GM23338 (cell line): ENCODE results near the gene CENPO. TPM values are rescaled to one million over a fixed set of nuclear protein-coding genes. Genes with fewer than 3 reads are reported as not detected.

Experiments used
- ATAC-seq: fragments of 200-7000 bp; cut with Tn5 transposase; 3 replicates; pipeline ENCODE4 v1.9.1; 2020
- DNase-seq: peaks from one replicate; pipeline ENCODE4 v3.0.0-alpha.2; 2015; ENCODE audit warnings: low spot score
- H2AFZ ChIP-seq: fragments of 200-600 bp; sonication (generic); 2 replicates; pipeline ENCODE4 v1.8.0; 2016; ENCODE audit warnings: antibody characterized with exemption, mild to moderate bottlenecking, moderate library complexity
- H3F3A ChIP-seq: fragments of 200-600 bp; sonication (generic); replicated peaks from 2 replicates; pipeline ENCODE4 v1.8.0; 2017; ENCODE audit warnings: antibody characterized with exemption, mixed run types, low read depth
- H3K27ac ChIP-seq: fragments of 200-600 bp; sonication (generic); 2 replicates; pipeline ENCODE4 v1.6.1; 2016; ENCODE audit warnings: low read depth
- H3K27me3 ChIP-seq: fragments of 200-600 bp; sonication (generic); 2 replicates; pipeline ENCODE4 v1.8.0; 2016; ENCODE audit warnings: mild to moderate bottlenecking, mixed run types, moderate library complexity; ENCODE audit not compliant: insufficient read depth
- H3K36me3 ChIP-seq: fragments of 200-600 bp; sonication (generic); 2 replicates; pipeline ENCODE4 v1.8.0; 2016; ENCODE audit warnings: mild to moderate bottlenecking; ENCODE audit not compliant: insufficient read depth
- H3K4me1 ChIP-seq: fragments of 200-600 bp; sonication (generic); 2 replicates; pipeline ENCODE4 v1.8.0; 2016; ENCODE audit warnings: mild to moderate bottlenecking, moderate library complexity; ENCODE audit not compliant: insufficient read depth
- H3K4me2 ChIP-seq: fragments of 200-600 bp; sonication (generic); 2 replicates; pipeline ENCODE4 v1.7.1; 2017; ENCODE audit warnings: mixed run types
- H3K4me3 ChIP-seq: fragments of 200-600 bp; sonication (generic); 2 replicates; pipeline ENCODE4 v1.6.1; 2016; ENCODE audit warnings: mixed run types
- H3K79me2 ChIP-seq: fragments of 200-600 bp; sonication (generic); replicated peaks from 2 replicates; pipeline ENCODE4 v1.8.0; 2017; ENCODE audit warnings: mild to moderate bottlenecking; ENCODE audit not compliant: insufficient read depth
- H3K9me2 ChIP-seq: fragments of 200-600 bp; sonication (generic); 2 replicates; pipeline ENCODE4 v1.8.0; 2017; ENCODE audit not compliant: insufficient read depth
- H4K20me1 ChIP-seq: fragments of 200-600 bp; sonication (generic); replicated peaks from 2 replicates; pipeline ENCODE4 v1.8.0; 2017; ENCODE audit warnings: mild to moderate bottlenecking; ENCODE audit not compliant: insufficient read depth
- H3K27ac Mint-ChIP-seq: 2 replicates; pipeline ENCODE4 v1.8.0; 2020; ENCODE audit warnings: inconsistent platforms, mild to moderate bottlenecking, moderate library complexity, mixed read lengths
- H3K27me3 Mint-ChIP-seq: 3 replicates; pipeline ENCODE4 v1.8.0; 2022; ENCODE audit warnings: low read depth, mild to moderate bottlenecking, moderate library complexity, mixed read lengths, inconsistent platforms; ENCODE audit not compliant: insufficient read depth, poor library complexity
- H3K36me3 Mint-ChIP-seq: 3 replicates; pipeline ENCODE4 v1.8.0; 2021; ENCODE audit warnings: low read depth, mild to moderate bottlenecking, inconsistent platforms, moderate library complexity, mixed read lengths
- H3K4me1 Mint-ChIP-seq: 3 replicates; pipeline ENCODE4 v1.8.0; 2020; ENCODE audit warnings: mild to moderate bottlenecking, inconsistent platforms, mixed read lengths
- H3K4me3 Mint-ChIP-seq: 3 replicates; pipeline ENCODE4 v1.8.0; 2021; ENCODE audit warnings: moderate library complexity, mild to moderate bottlenecking, inconsistent platforms, mixed read lengths
- H3K9me3 Mint-ChIP-seq: 3 replicates; pipeline ENCODE4 v1.8.0; 2020; ENCODE audit warnings: moderate library complexity, mild to moderate bottlenecking, inconsistent platforms, mixed read lengths
- CREB1 ChIP-seq: fragments of 250-450 bp; sonication (Bioruptor Pico); IDR thresholded peaks from 2 replicates; pipeline ENCODE4 v1.5.0; 2020; ENCODE audit warnings: low read depth, mild to moderate bottlenecking, moderate library complexity
- CTCF ChIP-seq, 2 experiments: fragments of 200-600 bp in 1 of 2; sonication (generic) in 1 of 2; conservative IDR thresholded peaks; 2 replicates each; pipeline versions ENCODE4 v1.5.1 to v1.6.1; 2016 to 2017; ENCODE audit warnings: antibody characterized with exemption in 2 of 2, low read depth in 2 of 2, mild to moderate bottlenecking in 2 of 2, moderate library complexity in 1 of 2
- ETS1 ChIP-seq: IDR thresholded peaks from 2 replicates; pipeline ENCODE4 v1.6.1; 2016; ENCODE audit warnings: antibody characterized with exemption
- EZH2 ChIP-seq: fragments of 200-600 bp; sonication (generic); IDR thresholded peaks from one replicate; pipeline ENCODE4 v1.8.0; 2017; ENCODE audit warnings: antibody characterized with exemption, mild to moderate bottlenecking, low read depth; ENCODE audit not compliant: unreplicated experiment
- EZH2phosphoT487 ChIP-seq: fragments of 200-600 bp; sonication (generic); IDR thresholded peaks from one replicate; pipeline ENCODE4 v1.8.1; 2018; ENCODE audit warnings: antibody characterized with exemption; ENCODE audit not compliant: unreplicated experiment
- JUNB ChIP-seq: IDR thresholded peaks from one replicate; pipeline ENCODE4 v1.6.1; 2016; ENCODE audit warnings: antibody characterized with exemption; ENCODE audit not compliant: unreplicated experiment
- NANOG ChIP-seq: IDR thresholded peaks from 2 replicates; pipeline ENCODE4 v1.6.1; 2016; ENCODE audit warnings: antibody characterized with exemption, borderline replicate concordance
- POLR2AphosphoS5 ChIP-seq: IDR thresholded peaks from 2 replicates; pipeline ENCODE4 v1.6.1; 2016; ENCODE audit warnings: antibody characterized with exemption, low read depth
- REST ChIP-seq: IDR thresholded peaks from one replicate; pipeline ENCODE4 v1.6.1; 2018; ENCODE audit warnings: antibody characterized with exemption; ENCODE audit not compliant: unreplicated experiment
- STAT1 ChIP-seq: IDR thresholded peaks from one replicate; pipeline ENCODE4 v1.6.1; 2016; ENCODE audit warnings: antibody characterized with exemption; ENCODE audit not compliant: unreplicated experiment
- ZNF114 ChIP-seq: fragments of 250-450 bp; sonication (Bioruptor Pico); IDR thresholded peaks from 2 replicates; pipeline ENCODE4 v1.5.0; 2020; ENCODE audit warnings: mild to moderate bottlenecking, moderate library complexity
- ZNF331 ChIP-seq: fragments of 250-450 bp; sonication (Bioruptor Pico); IDR thresholded peaks from 2 replicates; pipeline ENCODE4 v1.5.0; 2020; ENCODE audit warnings: low read depth, mild to moderate bottlenecking, moderate library complexity
- polyA plus RNA-seq: library from polyadenylated mRNA; unstranded; fragments of >200 nt; fragmentation: Nextera tagmentation; extraction: Ambion mirVana; gene quantifications from 2 replicates; pipeline ENCODE4 v1.2.1, GENCODE V29; 2016
- total RNA-seq: library from RNA; depleted of rRNA; stranded (reverse); fragments of >200 nt; shearing (Covaris generic); gene quantifications from 2 replicates; pipeline ENCODE4 v1.2.3, GENCODE V29; 2014

The CENPO gene
- total and polyA plus RNA-seq, 2 experiments from 2014 or later, result 27.0 to 44.7 TPM

GRCh38 chr2:24839729-24840128, 46.5 kb downstream of the CENPO start (continued):
- no peak for TF ChIP-seq NANOG
- no peak for TF ChIP-seq ZNF114
- TF ChIP-seq STAT1, result no peak
- TF ChIP-seq EZH2, result no peak

GRCh38 chr2:24840164-24840869, 47.1 kb downstream of the CENPO start:
- no peaks in the 10 kb centered on the region for H3F3A ChIP-seq
- H3K36me3 ChIP-seq, result no peaks in the 10 kb centered on the region
- Mint-ChIP-seq H3K4me1 (peaks cover 7% of the 10 kb centered on the region), H3K4me3 (no peak overlapping the region), H3K27me3 (peaks cover 6% of the 10 kb centered on the region), H3K36me3 (peaks cover 28% of the 10 kb centered on the region), H3K9me3 (peaks cover 2% of the 10 kb centered on the region; the same call in 2 of the 3 replicates), H3K27ac (peak overlapping the region; percentile 21)
- no peaks in the 10 kb centered on the region for H3K27me3 ChIP-seq
- DNase-seq (no peak), ATAC-seq (peak; percentile 50; the same call in 2 of the 3 replicates)
- no peaks in the 10 kb centered on the region for H3K9me2 ChIP-seq
- H2AFZ ChIP-seq, result no peak overlapping the region
- no peaks in the 10 kb centered on the region for H3K4me1 ChIP-seq
- no peaks in the 10 kb centered on the region for H4K20me1 ChIP-seq
- no peak overlapping the region for H3K4me3 ChIP-seq
- no peak overlapping the region for H3K27ac ChIP-seq
- no peaks in the 10 kb centered on the region for H3K79me2 ChIP-seq
- H3K4me2 ChIP-seq, result no peak overlapping the region
- TF ChIP-seq CTCF (conservative IDR thresholded peaks at IDR 0.05; ENCODE audit: low read depth in 2 of 2) (no peak), STAT1 (no peak), ZNF114 (no peak), REST (no peak), CREB1 (CRISPR knock-in tag) (no peak), NANOG (no peak), EZH2 (no peak), EZH2phosphoT487 (no peak), ETS1 (no peak), ZNF331 (CRISPR knock-in tag) (no peak), JUNB (no peak), POLR2AphosphoS5 (no peak)
